GM21515 (cell line): ENCODE measurements around the gene CARMIL3.

Experiments used
- ATAC-seq: cut with Tn5 transposase; IDR thresholded peaks from one replicate; pipeline ENCODE4 v1.9.1; 2021; ENCODE audit not compliant: unreplicated experiment

The CARMIL3 gene

GRCh38 chr14:24062216-24062980, 10.6 kb downstream of the CARMIL3 start:
- no peak for ATAC-seq

GRCh38 chr14:24063263-24063836, 11.5 kb downstream of the CARMIL3 start:
- ATAC-seq = no peak

GRCh38 chr14:24064091-24064795, 12.4 kb downstream of the CARMIL3 start:
- no peak for ATAC-seq

GRCh38 chr14:24064856-24065255, 13.0 kb downstream of the CARMIL3 start:
- no peak for ATAC-seq

- no peak for ATAC-seq
Observed at GRCh38 chr14:24065408-24065807, 13.6 kb downstream of the CARMIL3 start.

GRCh38 chr14:24066496-24067132, 14.8 kb downstream of the CARMIL3 start:
- no peak for ATAC-seq

GRCh38 chr14:24067133-24068082, 15.6 kb downstream of the CARMIL3 start:
- no peak for ATAC-seq

GRCh38 chr14:24068711-24069410, 17.1 kb downstream of the CARMIL3 start:
- no peak for ATAC-seq

- no peak for ATAC-seq
Observed at GRCh38 chr14:24069411-24069735, 17.6 kb downstream of the CARMIL3 start.

GRCh38 chr14:24070285-24071143, 18.7 kb downstream of the CARMIL3 start:
- no peak for ATAC-seq

- ATAC-seq = no peak
Observed at GRCh38 chr14:24071144-24071697, 19.4 kb downstream of the CARMIL3 start, which contains the start of gene CPNE6. TSS of gene CPNE6 (plus strand) at chr14:24071562. CDS start at chr14:24072937, 1,375 bp downstream.

GRCh38 chr14:24071836-24072430, 20.1 kb downstream of the CARMIL3 start:
- ATAC-seq = no peak

GRCh38 chr14:24072436-24072835, 20.6 kb downstream of the CARMIL3 start:
- ATAC-seq = no peak

- no peak for ATAC-seq
Observed at GRCh38 chr14:24072881-24073877, 21.4 kb downstream of the CARMIL3 start.

GRCh38 chr14:24074625-24075484, 23.0 kb downstream of the CARMIL3 start:
- ATAC-seq = no peak
